Smooth muscle cell (in vitro differentiated cells): ENCODE data around the gene RAB43. TPM values are rescaled to one million over a fixed set of nuclear protein-coding genes. Genes with fewer than 3 reads are reported as not detected.

Experiments used
- DNase-seq: peaks from one replicate; lab custom pipeline; 2025; ENCODE audit not compliant: unreplicated experiment; lab: John Stamatoyannopoulos, UW
- H2AFZ ChIP-seq: fragments of 200-600 bp; sonication (generic); 2 replicates; pipeline ENCODE4 v1.6.0; 2016; ENCODE audit warnings: antibody characterized with exemption, low read depth, mild to moderate bottlenecking
- H3F3A ChIP-seq: fragments of 200-600 bp; sonication (generic); 2 replicates; pipeline ENCODE4 v1.6.0; 2017; ENCODE audit warnings: antibody characterized with exemption, low read depth
- H3K27ac ChIP-seq: fragments of 200-600 bp; sonication (generic); 2 replicates; pipeline ENCODE4 v1.5.1; 2016; ENCODE audit warnings: low read depth, mild to moderate bottlenecking
- H3K27me3 ChIP-seq: fragments of 200-600 bp; sonication (generic); 2 replicates; pipeline ENCODE4 v1.6.1; 2016; ENCODE audit warnings: low read depth, mild to moderate bottlenecking
- H3K36me3 ChIP-seq: fragments of 200-600 bp; sonication (generic); 2 replicates; pipeline ENCODE4 v1.5.1; 2016; ENCODE audit warnings: low read depth
- H3K4me1 ChIP-seq: fragments of 200-600 bp; sonication (generic); 2 replicates; pipeline ENCODE4 v1.5.1; 2016; ENCODE audit warnings: low read depth
- H3K4me2 ChIP-seq: fragments of 200-600 bp; sonication (generic); 2 replicates; pipeline ENCODE4 v1.6.0; 2016; ENCODE audit warnings: mild to moderate bottlenecking
- H3K4me3 ChIP-seq: fragments of 200-600 bp; sonication (generic); 2 replicates; pipeline ENCODE4 v1.5.1; 2016; ENCODE audit warnings: mild to moderate bottlenecking
- H3K79me2 ChIP-seq: fragments of 200-600 bp; sonication (generic); 2 replicates; pipeline ENCODE4 v1.6.0; 2016; ENCODE audit warnings: low read depth, mild to moderate bottlenecking
- H3K9ac ChIP-seq: fragments of 200-600 bp; sonication (generic); 2 replicates; pipeline ENCODE4 v1.6.0; 2016; ENCODE audit warnings: low read depth
- H3K9me3 ChIP-seq: fragments of 200-600 bp; sonication (generic); replicated peaks from 2 replicates; pipeline ENCODE4 v1.5.1; 2016; ENCODE audit warnings: low read depth
- H4K20me1 ChIP-seq: fragments of 200-600 bp; sonication (generic); 2 replicates; pipeline ENCODE4 v1.6.0; 2016; ENCODE audit warnings: low read depth
- CTCF ChIP-seq: fragments of 200-600 bp; sonication (generic); IDR thresholded peaks from 2 replicates; pipeline ENCODE4 v1.5.1; 2017; ENCODE audit warnings: borderline replicate concordance, mild to moderate bottlenecking, antibody characterized with exemption; ENCODE audit not compliant: insufficient read depth, poor library complexity, severe bottlenecking
- WGBS: methylation state at CpG from one replicate; pipeline ENCODE4 v1.1.7; 2016; ENCODE audit warnings: low lambda C conversion rate; 5-methylcytosine and 5-hydroxymethylcytosine counted together
- polyA plus RNA-seq: library from polyadenylated mRNA; unstranded; fragments of >200 nt; fragmentation: Nextera tagmentation; extraction: Ambion mirVana; gene quantifications from 2 replicates; pipeline ENCODE4 v1.2.1, GENCODE V29; 2016
- total RNA-seq: library from RNA; depleted of rRNA; stranded (reverse); fragments of >200 nt; gene quantifications from 2 replicates; pipeline ENCODE4 v1.2.3, GENCODE V29; 2014

Gene RAB43
- total and polyA plus RNA-seq, 2 experiments from 2014 or later: 9.5 to 20.8 TPM

- H4K20me1 ChIP-seq: no peaks in the 10 kb centered on the region
- DNase-seq: no peak
- no peaks in the 10 kb centered on the region for H3K36me3 ChIP-seq
- no peak overlapping the region for H3K4me3 ChIP-seq
- H3K9me3 ChIP-seq: no peaks in the 10 kb centered on the region
- no peak overlapping the region for H2AFZ ChIP-seq
- TF ChIP-seq CTCF: no peak
- H3F3A ChIP-seq: no peaks in the 10 kb centered on the region
- no peaks in the 10 kb centered on the region for H3K4me1 ChIP-seq
- H3K4me2 ChIP-seq: no peak overlapping the region
- no peak overlapping the region for H3K27ac ChIP-seq
- WGBS: 93% methylated on average over 35 of the region's 46 CpGs
- H3K79me2 ChIP-seq: no peaks in the 10 kb centered on the region
- H3K9ac ChIP-seq: no peak overlapping the region
- no peaks in the 10 kb centered on the region for H3K27me3 ChIP-seq
These were observed 74.7 kb downstream of the RAB43 start for GRCh38 chr3:129046732-129047552.

GRCh38 chr3:129046037-129046731 lies 75.4 kb downstream of the RAB43 start:
- Histone ChIP-seq H3K4me2 (no peak overlapping the region), H4K20me1 (no peaks in the 10 kb centered on the region), H3K27ac (no peak overlapping the region), H3K4me1 (no peaks in the 10 kb centered on the region), H3K36me3 (no peaks in the 10 kb centered on the region), H3K79me2 (no peaks in the 10 kb centered on the region), H3K27me3 (no peaks in the 10 kb centered on the region), H2AFZ (no peak overlapping the region), H3K4me3 (no peak overlapping the region), H3K9ac (no peak overlapping the region), H3F3A (no peaks in the 10 kb centered on the region), H3K9me3 (no peaks in the 10 kb centered on the region)
- TF ChIP-seq CTCF: no peak
- DNase-seq: no peak
- 95% methylated on average over 67 of the region's 67 CpGs for WGBS

GRCh38 chr3:129045675-129046036 lies 75.9 kb downstream of the RAB43 start:
- Histone ChIP-seq H3F3A (no peaks in the 10 kb centered on the region), H3K27me3 (no peaks in the 10 kb centered on the region), H2AFZ (no peak overlapping the region), H4K20me1 (no peaks in the 10 kb centered on the region), H3K9me3 (no peaks in the 10 kb centered on the region), H3K4me3 (no peak overlapping the region), H3K4me1 (no peaks in the 10 kb centered on the region), H3K9ac (no peak overlapping the region), H3K79me2 (no peaks in the 10 kb centered on the region), H3K36me3 (no peaks in the 10 kb centered on the region), H3K27ac (no peak overlapping the region), H3K4me2 (no peak overlapping the region)
- no peak for TF ChIP-seq CTCF
- WGBS: 97% methylated on average over 27 of the region's 43 CpGs
- DNase-seq: no peak
